ENCODE results near the gene FANCC.
A peak's percentile ranks its signal among the peaks of the same experiment; 100 is the strongest.

FANCC gene

DNA sequence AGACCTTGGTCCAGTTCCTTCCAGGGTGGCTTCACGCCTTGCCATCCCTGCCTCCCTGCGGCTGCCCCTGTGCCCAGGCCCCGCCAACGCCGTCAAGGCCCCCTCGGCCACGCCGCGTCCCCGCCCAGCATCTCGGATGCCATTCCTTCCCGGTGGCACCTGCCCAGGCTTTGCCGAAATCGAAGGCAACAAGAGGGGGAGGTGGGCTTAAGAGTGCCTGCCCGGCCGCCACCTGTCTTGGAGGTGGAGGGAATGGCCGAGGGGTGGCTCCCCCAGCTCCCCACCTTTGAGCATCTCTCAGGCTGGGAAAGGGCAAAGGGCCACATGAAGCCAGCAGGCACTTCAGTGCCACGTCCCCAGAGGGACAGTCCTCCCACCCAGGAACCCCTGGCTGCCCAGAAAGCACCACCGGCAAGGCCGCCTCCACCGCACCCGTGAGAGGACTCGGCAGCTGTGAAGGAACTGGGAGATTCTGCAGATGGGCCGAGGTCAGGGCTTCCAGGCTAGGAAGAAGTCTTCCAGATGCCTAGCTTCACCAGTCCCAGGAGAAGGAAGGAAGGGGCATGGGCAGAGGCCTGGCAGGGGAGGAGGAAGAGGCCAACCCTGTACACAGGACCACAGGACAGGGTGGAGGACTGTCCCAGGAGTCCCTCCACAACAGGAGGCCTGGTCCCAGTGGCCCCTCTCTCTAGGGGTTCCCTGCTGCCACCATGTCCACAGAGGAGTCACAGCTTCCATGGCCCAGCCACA is 218.0 kb downstream of the FANCC start:
- TF ChIP-seq TCF12 (IDR thresholded peaks at IDR 0.05; ENCODE audit: low read depth) (no peak), TAF1 (IDR thresholded peaks at IDR 0.05; ENCODE audit: low read depth) (no peak), FOXM1 (IDR thresholded peaks at IDR 0.05; ENCODE audit: borderline replicate concordance, low read depth) (no peak), RAD21 (IDR thresholded peaks at IDR 0.05; ENCODE audit: low read depth) (no peak), NFIC (IDR thresholded peaks at IDR 0.05) (no peak), YY1 (IDR thresholded peaks at IDR 0.05; ENCODE audit: low read depth) (no peak), CEBPB (IDR thresholded peaks at IDR 0.05) (no peak), EGR1 (IDR thresholded peaks at IDR 0.05) (no peak), EP300 (IDR thresholded peaks at IDR 0.05; ENCODE audit: borderline replicate concordance) (no peak), CREB1 (IDR thresholded peaks at IDR 0.05; ENCODE audit: low read depth) (no peak), TEAD4 (IDR thresholded peaks at IDR 0.05) (no peak), ZBTB7A (IDR thresholded peaks at IDR 0.05; ENCODE audit: low read depth) (no peak)
- TF ChIP-seq, protein P1, sequence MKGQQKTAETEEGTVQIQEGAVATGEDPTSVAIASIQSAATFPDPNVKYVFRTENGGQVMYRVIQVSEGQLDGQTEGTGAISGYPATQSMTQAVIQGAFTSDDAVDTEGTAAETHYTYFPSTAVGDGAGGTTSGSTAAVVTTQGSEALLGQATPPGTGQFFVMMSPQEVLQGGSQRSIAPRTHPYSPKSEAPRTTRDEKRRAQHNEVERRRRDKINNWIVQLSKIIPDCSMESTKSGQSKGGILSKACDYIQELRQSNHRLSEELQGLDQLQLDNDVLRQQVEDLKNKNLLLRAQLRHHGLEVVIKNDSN (IDR thresholded peaks at IDR 0.05) = no peak
- TF ChIP-seq, protein P2, sequence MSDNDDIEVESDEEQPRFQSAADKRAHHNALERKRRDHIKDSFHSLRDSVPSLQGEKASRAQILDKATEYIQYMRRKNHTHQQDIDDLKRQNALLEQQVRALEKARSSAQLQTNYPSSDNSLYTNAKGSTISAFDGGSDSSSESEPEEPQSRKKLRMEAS (IDR thresholded peaks at IDR 0.05) = no peak
- TF ChIP-seq, protein P3, sequence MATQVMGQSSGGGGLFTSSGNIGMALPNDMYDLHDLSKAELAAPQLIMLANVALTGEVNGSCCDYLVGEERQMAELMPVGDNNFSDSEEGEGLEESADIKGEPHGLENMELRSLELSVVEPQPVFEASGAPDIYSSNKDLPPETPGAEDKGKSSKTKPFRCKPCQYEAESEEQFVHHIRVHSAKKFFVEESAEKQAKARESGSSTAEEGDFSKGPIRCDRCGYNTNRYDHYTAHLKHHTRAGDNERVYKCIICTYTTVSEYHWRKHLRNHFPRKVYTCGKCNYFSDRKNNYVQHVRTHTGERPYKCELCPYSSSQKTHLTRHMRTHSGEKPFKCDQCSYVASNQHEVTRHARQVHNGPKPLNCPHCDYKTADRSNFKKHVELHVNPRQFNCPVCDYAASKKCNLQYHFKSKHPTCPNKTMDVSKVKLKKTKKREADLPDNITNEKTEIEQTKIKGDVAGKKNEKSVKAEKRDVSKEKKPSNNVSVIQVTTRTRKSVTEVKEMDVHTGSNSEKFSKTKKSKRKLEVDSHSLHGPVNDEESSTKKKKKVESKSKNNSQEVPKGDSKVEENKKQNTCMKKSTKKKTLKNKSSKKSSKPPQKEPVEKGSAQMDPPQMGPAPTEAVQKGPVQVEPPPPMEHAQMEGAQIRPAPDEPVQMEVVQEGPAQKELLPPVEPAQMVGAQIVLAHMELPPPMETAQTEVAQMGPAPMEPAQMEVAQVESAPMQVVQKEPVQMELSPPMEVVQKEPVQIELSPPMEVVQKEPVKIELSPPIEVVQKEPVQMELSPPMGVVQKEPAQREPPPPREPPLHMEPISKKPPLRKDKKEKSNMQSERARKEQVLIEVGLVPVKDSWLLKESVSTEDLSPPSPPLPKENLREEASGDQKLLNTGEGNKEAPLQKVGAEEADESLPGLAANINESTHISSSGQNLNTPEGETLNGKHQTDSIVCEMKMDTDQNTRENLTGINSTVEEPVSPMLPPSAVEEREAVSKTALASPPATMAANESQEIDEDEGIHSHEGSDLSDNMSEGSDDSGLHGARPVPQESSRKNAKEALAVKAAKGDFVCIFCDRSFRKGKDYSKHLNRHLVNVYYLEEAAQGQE (IDR thresholded peaks at IDR 0.05; ENCODE audit: low read depth) = no peak

DNA sequence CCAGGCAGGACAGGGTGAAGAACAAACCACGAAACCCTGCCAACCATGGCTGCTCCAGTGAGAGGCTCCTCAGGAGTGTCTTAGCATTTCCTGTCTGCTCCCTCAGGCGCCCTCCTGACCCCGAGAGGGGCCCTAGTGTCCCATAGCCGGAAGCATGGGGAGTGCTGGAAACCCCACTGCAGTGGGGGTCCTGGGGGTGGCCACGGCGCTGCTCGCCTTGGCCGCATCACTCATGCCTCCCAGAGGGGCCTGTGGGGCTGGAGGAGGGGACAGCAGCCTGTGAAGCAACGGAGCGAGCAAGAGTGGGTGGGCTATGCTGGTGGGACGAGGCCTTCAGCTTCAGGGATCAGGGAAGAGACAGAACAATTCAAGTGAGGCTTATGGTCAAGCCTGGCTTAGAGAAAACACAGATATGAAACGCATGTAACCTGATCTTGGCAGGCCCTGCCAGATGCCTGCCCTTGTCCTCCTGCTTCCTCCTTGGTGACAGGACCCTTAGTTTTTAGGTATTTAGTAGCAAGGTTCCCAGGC is 219.1 kb downstream of the FANCC start:
- TF ChIP-seq, protein P3 (IDR thresholded peaks at IDR 0.05; ENCODE audit: low read depth) = no peak
- TF ChIP-seq EP300 (IDR thresholded peaks at IDR 0.05; ENCODE audit: borderline replicate concordance) (no peak), FOXM1 (IDR thresholded peaks at IDR 0.05; ENCODE audit: borderline replicate concordance, low read depth) (no peak), EGR1 (IDR thresholded peaks at IDR 0.05) (no peak), TCF12 (IDR thresholded peaks at IDR 0.05; ENCODE audit: low read depth) (no peak), TAF1 (IDR thresholded peaks at IDR 0.05; ENCODE audit: low read depth) (no peak), ZBTB7A (IDR thresholded peaks at IDR 0.05; ENCODE audit: low read depth) (peak; percentile 32; the same call in 1 of the 2 replicates), NFIC (IDR thresholded peaks at IDR 0.05) (0 out of 2 replicates have a peak, but pooled peaks have one; percentile 14), RAD21 (IDR thresholded peaks at IDR 0.05; ENCODE audit: low read depth) (no peak), CREB1 (IDR thresholded peaks at IDR 0.05; ENCODE audit: low read depth) (no peak), YY1 (IDR thresholded peaks at IDR 0.05; ENCODE audit: low read depth) (no peak), TEAD4 (IDR thresholded peaks at IDR 0.05) (no peak)
- TF ChIP-seq, protein P1 (IDR thresholded peaks at IDR 0.05) = no peak
- TF ChIP-seq, protein P2 (IDR thresholded peaks at IDR 0.05) = no peak

DNA sequence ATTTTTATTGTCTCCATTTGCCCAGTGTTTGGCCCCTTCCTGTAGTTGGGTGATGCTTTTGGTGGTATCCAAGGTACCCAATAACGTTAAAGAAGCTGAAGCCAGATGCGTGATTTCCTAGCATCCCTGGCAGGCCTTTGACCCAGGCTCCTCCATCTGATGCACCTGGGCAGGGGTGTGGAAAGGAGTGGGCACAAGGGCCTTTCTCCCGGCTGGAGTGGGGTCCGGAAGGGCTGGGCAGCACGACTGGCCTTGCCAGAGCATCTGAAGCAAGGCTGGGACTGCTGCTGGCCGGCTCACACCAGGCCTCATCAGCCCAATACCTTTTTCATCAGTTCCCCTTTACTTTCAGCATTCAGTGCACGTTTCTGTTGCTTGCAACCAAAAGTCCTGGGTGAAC is 220.2 kb downstream of the FANCC start:
- TF ChIP-seq, protein P2 (IDR thresholded peaks at IDR 0.05) = no peak
- TF ChIP-seq EP300 (IDR thresholded peaks at IDR 0.05; ENCODE audit: borderline replicate concordance) (no peak), CEBPB (IDR thresholded peaks at IDR 0.05) (no peak), YY1 (IDR thresholded peaks at IDR 0.05; ENCODE audit: low read depth) (no peak), FOXM1 (IDR thresholded peaks at IDR 0.05; ENCODE audit: borderline replicate concordance, low read depth) (no peak), TEAD4 (IDR thresholded peaks at IDR 0.05) (no peak)
- TF ChIP-seq, protein P1 (IDR thresholded peaks at IDR 0.05) = no peak
- TF ChIP-seq, protein P3 (IDR thresholded peaks at IDR 0.05; ENCODE audit: low read depth) = no peak

Data from Ishikawa (cell line).